ACHN (cell line): ENCODE data around the gene NCKAP5.

Source experiments
- DNase-seq: peaks from one replicate; pipeline ENCODE4 v3.0.0-alpha.2; 2015
- in situ Hi-C: cut with HindIII; loops from 2 replicates; pipeline ENCODE4 v1.10.0; 2017; ENCODE audit warnings: low sequenced_read_pairs, low pct_ligation_motif_present, low pct_unique_long_range_greater_than_20kb

NCKAP5 gene

GRCh38 chr2:133581010-133581760, 12.9 kb upstream of the NCKAP5 start:
- DNase-seq = no peak
- in situ Hi-C loops = no loop called here

DNA sequence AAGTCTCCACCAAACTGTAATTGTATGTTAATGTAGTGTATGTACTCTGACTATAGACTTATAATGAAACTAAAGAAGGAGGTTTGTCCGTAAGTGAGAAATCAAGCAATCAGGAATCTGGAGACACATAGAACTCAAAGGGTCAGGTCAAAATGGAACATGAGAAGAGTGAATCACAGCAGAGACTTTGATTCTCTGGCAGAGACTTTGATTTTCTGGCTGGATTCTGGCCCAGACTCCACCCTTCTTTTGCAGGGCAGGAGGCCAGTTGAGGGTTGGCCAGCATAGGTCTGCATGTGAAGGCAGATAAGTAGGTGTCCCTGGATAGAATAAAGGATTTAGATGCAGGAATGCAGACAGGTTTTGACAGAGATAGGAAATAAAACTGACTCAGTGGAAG, 11.0 kb upstream of the NCKAP5 start:
- no peak for DNase-seq
- in situ Hi-C loops = no loop called here

- DNase-seq = no peak
- in situ Hi-C loops = no loop called here
These were observed 8.5 kb upstream of the NCKAP5 start for GRCh38 chr2:133576714-133577113.

GRCh38 chr2:133574620-133575019, 6.4 kb upstream of the NCKAP5 start:
- no peak for DNase-seq
- in situ Hi-C loops = no loop called here

- in situ Hi-C loops = no loop called here
These were observed 5.9 kb upstream of the NCKAP5 start for GRCh38 chr2:133574186-133574585.

DNA sequence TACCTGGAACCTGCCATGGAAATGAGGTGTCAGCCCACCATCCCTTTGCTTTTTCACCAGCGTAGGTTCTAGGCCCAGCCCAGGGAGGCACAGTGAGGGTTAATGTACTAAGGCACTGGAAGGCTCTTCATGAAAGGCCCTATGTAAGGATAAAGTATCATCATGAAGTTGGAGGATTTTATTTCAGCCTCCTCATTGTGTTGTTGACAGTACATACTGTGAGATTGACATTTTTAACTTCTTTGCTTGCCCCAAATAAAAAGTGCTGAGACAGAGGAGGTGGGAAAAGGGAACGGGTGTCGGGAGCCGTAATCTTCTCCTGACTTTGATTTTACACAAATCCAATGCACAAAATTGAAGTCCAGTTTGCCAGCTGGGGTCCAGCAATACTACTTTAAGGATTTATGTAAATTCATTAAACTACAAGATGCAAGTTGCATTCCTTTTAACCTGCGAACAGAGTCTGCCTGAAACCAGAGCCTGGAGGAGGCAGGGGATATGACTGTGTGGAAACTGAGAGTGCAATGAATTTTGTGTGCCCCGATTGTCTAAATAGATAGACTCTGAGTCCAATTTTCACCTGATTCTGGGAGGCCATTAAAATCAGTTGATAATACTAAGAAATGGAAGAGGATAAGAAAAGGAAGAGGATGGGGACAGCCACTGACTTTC, 5.4 kb upstream of the NCKAP5 start:
- in situ Hi-C loops = no loop called here
- no peak for DNase-seq

More at GRCh38 chr2:133574186-133574585, 5.9 kb upstream of the NCKAP5 start:
- no peak for DNase-seq

GRCh38 chr2:133571249-133571648, 3.0 kb upstream of the NCKAP5 start:
- DNase-seq = no peak
- in situ Hi-C loops = no loop called here

DNA sequence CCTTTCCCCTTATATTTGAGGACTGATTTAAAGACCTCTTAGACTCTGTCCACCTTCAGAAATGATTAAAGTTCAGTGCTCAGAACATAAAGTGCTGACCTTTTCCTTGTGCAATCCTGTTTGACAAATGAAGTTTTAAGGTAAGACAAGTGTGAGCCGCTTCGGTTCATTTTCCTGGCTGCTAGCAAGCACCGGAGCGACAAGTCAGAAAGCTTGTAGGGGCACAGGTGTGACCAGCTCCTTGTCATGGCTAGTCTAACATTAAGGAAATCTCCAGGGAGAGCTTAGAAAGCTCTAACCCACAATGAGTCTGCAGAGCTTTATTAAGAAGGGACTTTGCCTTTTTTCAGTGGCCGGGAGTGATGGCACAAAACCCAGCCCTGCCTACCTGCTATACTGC, 2.3 kb upstream of the NCKAP5 start:
- in situ Hi-C loops = no loop called here
- no peak for DNase-seq

GRCh38 chr2:133569286-133569830, 1.1 kb upstream of the NCKAP5 start:
- in situ Hi-C loops = no loop called here
- DNase-seq = no peak

DNA sequence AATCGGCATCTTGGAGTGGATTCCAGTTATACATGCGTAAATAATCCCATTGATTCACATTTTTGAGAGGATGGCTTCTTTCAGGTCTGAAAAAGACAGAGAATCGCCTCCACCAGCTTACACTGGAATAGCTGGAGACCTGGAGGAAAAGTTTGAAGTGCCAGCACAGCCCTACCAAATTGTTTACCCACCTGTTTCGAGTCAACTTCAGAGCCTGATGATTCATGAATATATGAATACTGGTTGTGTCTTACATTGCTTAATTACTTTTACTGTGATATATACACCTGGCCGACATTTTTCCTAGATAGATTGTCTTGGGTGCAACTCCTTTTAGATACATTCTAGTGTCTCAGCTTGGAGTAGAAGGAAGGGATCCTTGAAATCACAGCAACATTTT, 335 bp upstream of the NCKAP5 start:
- no peak for DNase-seq
- in situ Hi-C loops = no loop called here

GRCh38 chr2:133562558-133562957, 5.7 kb downstream of the NCKAP5 start:
- in situ Hi-C loops = no loop called here
- no peak for DNase-seq

DNA sequence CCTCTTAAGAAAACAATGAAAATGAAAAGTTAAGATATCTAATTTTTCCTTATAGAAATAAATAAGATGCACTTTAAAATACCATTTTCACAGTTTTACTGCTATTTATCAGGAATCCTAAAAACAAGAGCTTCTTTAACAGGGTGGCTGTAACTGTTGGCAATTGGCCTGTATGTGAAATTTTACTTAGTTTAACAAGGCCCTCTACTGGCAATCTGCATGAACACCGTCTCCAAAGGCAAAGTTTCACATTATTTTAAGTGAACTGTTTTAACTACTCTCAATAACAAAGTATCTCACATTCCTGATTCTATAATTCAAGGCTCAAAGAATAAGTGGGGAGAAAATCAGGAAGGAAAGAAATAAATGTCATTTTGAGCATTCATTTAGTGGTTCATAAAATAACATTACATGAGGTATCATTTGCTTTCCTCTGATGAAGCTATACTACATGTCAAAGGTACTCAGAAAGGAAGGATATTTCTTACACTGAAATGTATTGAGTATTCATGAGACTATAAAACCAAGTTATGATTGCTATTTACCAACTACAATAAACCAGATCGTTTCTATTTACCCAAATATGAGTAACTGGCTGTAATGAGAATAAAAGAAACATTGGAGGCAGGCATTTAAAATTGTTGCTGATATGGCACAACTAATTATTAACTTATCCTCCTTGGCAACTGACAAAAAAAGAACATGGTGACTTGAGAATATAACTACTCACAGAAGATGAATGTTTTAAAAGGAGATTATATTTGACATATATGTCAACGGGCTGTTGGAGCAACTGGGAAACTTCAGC, 7.0 kb downstream of the NCKAP5 start:
- DNase-seq = peak; percentile 69
- in situ Hi-C loops = no loop called here

DNA sequence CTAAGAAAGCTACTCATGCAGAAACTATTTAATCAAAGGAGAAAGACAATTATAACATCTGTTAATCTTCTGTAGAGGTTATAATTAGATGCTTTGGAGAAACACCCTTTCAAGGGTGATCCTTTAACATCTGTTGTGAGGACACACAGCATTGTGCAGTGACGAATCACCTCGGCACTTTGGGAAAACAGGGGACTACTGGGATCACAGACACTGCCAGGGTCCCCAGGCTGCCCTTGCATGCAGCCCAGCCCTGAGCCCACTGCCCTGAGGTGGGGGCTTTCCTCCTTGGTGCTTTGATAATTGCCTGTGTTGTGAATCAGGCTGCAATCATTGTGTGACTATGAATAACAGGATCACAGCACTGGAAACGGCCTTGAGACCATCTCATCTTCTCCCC, 10.6 kb downstream of the NCKAP5 start:
- no peak for DNase-seq
- in situ Hi-C loops = no loop called here

- DNase-seq = no peak
- in situ Hi-C loops = no loop called here
These were observed 14.3 kb downstream of the NCKAP5 start for GRCh38 chr2:133553838-133554408.

- DNase-seq = no peak
- in situ Hi-C loops = no loop called here
These were observed 15.0 kb downstream of the NCKAP5 start for GRCh38 chr2:133553251-133553650.

DNA sequence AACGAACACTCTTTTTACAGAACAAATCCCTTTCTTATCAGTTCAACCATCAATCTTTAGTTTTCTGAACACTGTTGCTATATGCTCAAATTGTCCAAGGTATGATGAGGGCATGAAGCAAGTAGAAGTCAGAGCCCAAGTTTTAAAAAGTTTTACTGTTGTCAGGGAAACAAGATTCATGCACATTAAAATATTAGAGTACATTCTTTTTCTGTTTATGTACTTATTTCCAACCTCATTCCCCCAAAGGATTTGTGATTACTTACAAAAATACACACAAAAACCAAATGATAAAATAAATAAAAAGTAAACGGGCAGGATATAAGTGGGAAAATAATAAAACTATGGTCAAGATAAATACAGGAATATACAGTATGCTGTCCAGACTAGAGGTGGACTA, 15.4 kb downstream of the NCKAP5 start:
- no peak for DNase-seq
- in situ Hi-C loops = no loop called here

DNA sequence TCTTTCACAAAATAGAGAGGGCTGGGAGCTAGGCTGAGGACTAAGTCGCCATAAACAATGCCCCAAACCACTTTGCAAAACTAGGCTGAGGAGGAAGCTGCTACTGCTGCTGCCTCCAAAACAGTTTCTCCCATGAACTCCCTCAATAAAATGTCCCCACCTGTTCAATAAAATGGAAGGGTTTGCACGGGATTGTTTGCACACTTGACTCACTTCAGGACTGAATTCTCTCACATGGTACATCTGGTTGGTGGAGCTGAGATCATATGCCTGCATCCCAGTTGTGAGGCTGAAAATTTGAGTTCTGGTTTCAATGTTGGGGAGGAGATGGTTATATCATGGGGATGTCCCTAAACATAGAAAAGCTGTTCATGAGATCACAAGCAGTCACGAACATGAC, 26.5 kb downstream of the NCKAP5 start:
- in situ Hi-C loops = no loop called here
- no peak for DNase-seq

GRCh38 chr2:133541376-133541775, 26.9 kb downstream of the NCKAP5 start:
- in situ Hi-C loops = no loop called here
- DNase-seq = no peak

DNA sequence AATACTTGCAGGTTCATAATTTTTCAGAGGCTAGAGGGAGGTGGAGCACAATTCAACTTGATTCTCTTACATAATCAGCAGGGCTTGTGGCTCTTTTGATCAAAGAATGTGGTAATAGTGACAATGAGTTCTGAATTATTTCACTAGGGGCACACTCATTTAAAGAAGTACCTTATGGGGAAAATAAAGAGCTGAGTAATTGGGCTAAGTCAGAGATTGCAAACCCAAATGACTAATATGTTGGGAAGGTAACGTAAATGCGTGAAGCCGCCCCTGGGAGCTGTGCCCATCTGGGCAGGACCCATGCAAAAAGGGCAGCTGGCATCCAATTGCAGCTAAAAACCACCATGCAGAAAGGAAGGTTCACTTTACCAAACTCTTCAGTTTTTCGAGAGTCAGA, 35.3 kb downstream of the NCKAP5 start:
- DNase-seq = peak; percentile 6
- in situ Hi-C loops = no loop called here
